GM12801 (cell line): ENCODE data around the gene CCDC78.

Source experiments
- CTCF ChIP-seq: IDR thresholded peaks from one replicate; pipeline ENCODE4 v1.5.1; 2011; ENCODE audit warnings: control low read depth; ENCODE audit not compliant: insufficient read length; ENCODE audit errors: extremely low read depth

Gene CCDC78

GRCh38 chr16:680625-680945 lies 45.7 kb downstream of the CCDC78 start:
- no peak for TF ChIP-seq CTCF

- no peak for TF ChIP-seq CTCF
These were observed 46.2 kb downstream of the CCDC78 start, which contains the start of gene STUB1 for GRCh38 chr16:679814-680624. TSS of gene STUB1 (plus strand) at chr16:680410. CDS start at chr16:680526, 116 bp downstream.

- no peak for TF ChIP-seq CTCF
These were observed 47.1 kb downstream of the CCDC78 start for GRCh38 chr16:678858-679813.

GRCh38 chr16:678209-678857 lies 47.9 kb downstream of the CCDC78 start:
- no peak for TF ChIP-seq CTCF

- TF ChIP-seq CTCF = no peak
These were observed 48.7 kb downstream of the CCDC78 start for GRCh38 chr16:677316-678190.

- no peak for TF ChIP-seq CTCF
These were observed 49.3 kb downstream of the CCDC78 start for GRCh38 chr16:676913-677312.
